Measurements from ENCODE around the gene MCOLN3.

- TF ChIP-seq EZH2phosphoT487 (IDR thresholded peaks at IDR 0.05; ENCODE audit: borderline replicate concordance, low read length) = no peak
- no peak for TF ChIP-seq CTCF (conservative IDR thresholded peaks at IDR 0.05; ENCODE audit: low read depth, low read length)
These were observed 26.2 kb upstream of the MCOLN3 start for GRCh38 chr1:85074365-85074964.

All from PC-3 (cell line).